Endothelial cell of hepatic sinusoid (primary cell): Measurements from ENCODE around the gene SP3.

Source experiments
- in situ Hi-C: cut with HindIII; loops from 2 replicates; pipeline ENCODE4 v1.10.0; 2017; ENCODE audit warnings: low sequenced_read_pairs

The SP3 gene

GRCh38 chr2:173860566-173860965, 104.6 kb downstream of the SP3 start:
- in situ Hi-C loops, result no loop called here

GRCh38 chr2:173860082-173860481, 105.1 kb downstream of the SP3 start:
- in situ Hi-C loops, result no loop called here

- in situ Hi-C loops, result no loop called here
These were observed 106.9 kb downstream of the SP3 start for GRCh38 chr2:173858291-173858731.
